ENCODE data around the gene TSHZ2.
"Not testable (repeated sequence)": the region's sequence is repeated elsewhere in the genome, so short reads cannot be mapped to it uniquely, and the experiment has no call there.

The TSHZ2 gene

GRCh38 chr20:53296025-53296424 is 323.9 kb downstream of the TSHZ2 start:
- DNase-seq = no peak

GRCh38 chr20:53296451-53297153 is 324.4 kb downstream of the TSHZ2 start:
- DNase-seq = no peak

GRCh38 chr20:53297154-53297529 is 325.0 kb downstream of the TSHZ2 start:
- no peak for DNase-seq

GRCh38 chr20:53298260-53298659 is 326.1 kb downstream of the TSHZ2 start:
- DNase-seq = no peak

- no peak for DNase-seq
These were observed 326.8 kb downstream of the TSHZ2 start for GRCh38 chr20:53298911-53299310.

- DNase-seq = no peak
These were observed 327.7 kb downstream of the TSHZ2 start for GRCh38 chr20:53299831-53300230.

GRCh38 chr20:53301869-53302268 is 329.7 kb downstream of the TSHZ2 start:
- DNase-seq = no peak

- DNase-seq = no peak
These were observed 330.7 kb downstream of the TSHZ2 start for GRCh38 chr20:53302695-53303412.

- DNase-seq = no peak
These were observed 331.2 kb downstream of the TSHZ2 start for GRCh38 chr20:53303413-53303760.

GRCh38 chr20:53304146-53304545 is 332.0 kb downstream of the TSHZ2 start:
- no peak for DNase-seq

- no peak for DNase-seq
These were observed 334.1 kb downstream of the TSHZ2 start for GRCh38 chr20:53306192-53306805.

- no peak for DNase-seq
These were observed 335.9 kb downstream of the TSHZ2 start for GRCh38 chr20:53307964-53308597.

- no peak for DNase-seq
These were observed 337.4 kb downstream of the TSHZ2 start for GRCh38 chr20:53309515-53309914.

GRCh38 chr20:53312957-53313356 is 340.8 kb downstream of the TSHZ2 start:
- no peak for DNase-seq

GRCh38 chr20:53316206-53316937 is 344.2 kb downstream of the TSHZ2 start:
- DNase-seq = no peak

GRCh38 chr20:53319200-53319599 is 347.0 kb downstream of the TSHZ2 start:
- DNase-seq = no peak

- no peak for DNase-seq
These were observed 347.6 kb downstream of the TSHZ2 start for GRCh38 chr20:53319716-53320115.

- no peak for DNase-seq
These were observed 348.5 kb downstream of the TSHZ2 start for GRCh38 chr20:53320701-53321100.

- DNase-seq = peak in 1 of 2 experiments; percentile 7
These were observed 349.4 kb downstream of the TSHZ2 start for GRCh38 chr20:53321596-53321995.

GRCh38 chr20:53322651-53323050 is 350.5 kb downstream of the TSHZ2 start:
- no peak for DNase-seq

GRCh38 chr20:53323460-53323859 is 351.3 kb downstream of the TSHZ2 start:
- not testable (repeated sequence) for DNase-seq

- no peak for DNase-seq
These were observed 352.7 kb downstream of the TSHZ2 start for GRCh38 chr20:53324816-53325215.

GRCh38 chr20:53328961-53329360 is 356.8 kb downstream of the TSHZ2 start:
- no peak for DNase-seq

Measured in SW 1271 (cell line).